Stimulated activated CD8-positive, alpha-beta memory T cell treated with anti-CD3 and anti-CD28 coated beads, Interleukin-15, amount 100 ng/mL, for 24 hours (primary cell): Measurements from ENCODE around the gene FBXO30.

Experiments
- DNase-seq: peaks from one replicate; pipeline ENCODE4 v3.0.0-alpha.2; 2020; ENCODE audit warnings: low read depth

Gene FBXO30

GRCh38 chr6:145749632-145750031 lies 65.0 kb downstream of the FBXO30 start:
- no peak for DNase-seq

- no peak for DNase-seq
Measured at GRCh38 chr6:145745861-145746260, 68.7 kb downstream of the FBXO30 start.

- no peak for DNase-seq
Measured at GRCh38 chr6:145744619-145745018, 70.0 kb downstream of the FBXO30 start.
